IMR-90 (cell line): ENCODE data around the gene GRHL3. TPM values are rescaled to one million over a fixed set of nuclear protein-coding genes. Genes with fewer than 3 reads are reported as not detected.
A peak's percentile ranks its signal among the peaks of the same experiment; 100 is the strongest.

ENCODE experiments used
- ATAC-seq: fragments of 200-7000 bp; cut with Tn5 transposase; 2 replicates; pipeline ENCODE4 v1.9.1; 2020; ENCODE audit warnings: low read depth, mild to moderate bottlenecking, moderate library complexity
- BruUV-seq: library from RNA; stranded (reverse); fragments of 400-500 nt; replicated peaks from 2 replicates; lab custom pipeline; 2021; lab: Mats Ljungman, UMichigan
- CTCF ChIA-PET: fragments of 300-600 bp; formaldehyde crosslinking; extraction: SDS; loops from one replicate; lab custom pipeline; 2021; ENCODE audit warnings: antibody characterized with exemption; lab: Yijun Ruan, JAX
- POLR2A ChIA-PET: fragments of 300-600 bp; sonication (Branson Sonifier 250); formaldehyde crosslinking; loops from one replicate; lab custom pipeline; 2022; ENCODE audit warnings: antibody characterized with exemption; ENCODE audit not compliant: unreplicated experiment; lab: Charles Lee
- DNase-seq: peaks from one replicate; pipeline ENCODE4 v3.0.0; 2013
- H2AFZ ChIP-seq: replicated peaks from 2 replicates; pipeline ENCODE3; 2013; ENCODE audit warnings: low read length, mild to moderate bottlenecking; ENCODE audit not compliant: poor library complexity
- H2AK5ac ChIP-seq: 2 replicates; pipeline ENCODE4 v1.6.1; 2013; ENCODE audit warnings: low read depth, low read length, inconsistent platforms
- H2AK9ac ChIP-seq: replicated peaks from 2 replicates; pipeline ENCODE3; 2013; ENCODE audit warnings: mild to moderate bottlenecking, low read depth, low read length, moderate library complexity; ENCODE audit not compliant: poor library complexity
- H2BK120ac ChIP-seq: 2 replicates; pipeline ENCODE4 v1.6.1; 2013; ENCODE audit warnings: low read depth, low read length, inconsistent platforms
- H2BK15ac ChIP-seq: 3 replicates; pipeline ENCODE4 v1.6.1; 2013; ENCODE audit warnings: low read depth, low read length, inconsistent platforms
- H2BK20ac ChIP-seq: 2 replicates; pipeline ENCODE4 v1.6.1; 2013; ENCODE audit warnings: low read depth, mild to moderate bottlenecking, inconsistent platforms, low read length, moderate library complexity
- H2BK5ac ChIP-seq: 2 replicates; pipeline ENCODE4 v1.6.1; 2013; ENCODE audit warnings: mild to moderate bottlenecking, low read depth, low read length, inconsistent platforms; ENCODE audit not compliant: poor library complexity, severe bottlenecking
- H3K14ac ChIP-seq: replicated peaks from 2 replicates; pipeline ENCODE4 v1.6.1; 2013; ENCODE audit warnings: low read depth, low read length, inconsistent platforms
- H3K18ac ChIP-seq: 2 replicates; pipeline ENCODE4 v1.6.1; 2013; ENCODE audit warnings: low read depth, low read length, control low read depth
- H3K23ac ChIP-seq: 2 replicates; pipeline ENCODE4 v1.6.1; 2013; ENCODE audit warnings: low read depth, low read length, inconsistent platforms
- H3K27ac ChIP-seq: 2 replicates; pipeline ENCODE4 v1.5.1; 2013; ENCODE audit warnings: mild to moderate bottlenecking, control low read depth, low read length; ENCODE audit not compliant: insufficient read depth
- H3K27me3 ChIP-seq: 2 replicates; pipeline ENCODE4 v1.6.1; 2013; ENCODE audit warnings: low read length; ENCODE audit not compliant: control insufficient read depth, insufficient read depth
- H3K36me3 ChIP-seq: 2 replicates; pipeline ENCODE4 v1.6.1; 2013; ENCODE audit warnings: low read length, mixed read lengths; ENCODE audit not compliant: control insufficient read depth, insufficient read depth
- H3K4ac ChIP-seq: 2 replicates; pipeline ENCODE4 v1.6.1; 2013; ENCODE audit warnings: low read depth, low read length, inconsistent platforms
- H3K4me1 ChIP-seq: 2 replicates; pipeline ENCODE4 v1.6.1; 2013; ENCODE audit warnings: low read length, mixed read lengths; ENCODE audit not compliant: control insufficient read depth, insufficient read depth
- H3K4me2 ChIP-seq: 2 replicates; pipeline ENCODE4 v1.6.1; 2013; ENCODE audit warnings: low read depth, mild to moderate bottlenecking, control low read depth, low read length, moderate library complexity
- H3K4me3 ChIP-seq: 2 replicates; pipeline ENCODE4 v1.5.1; 2013; ENCODE audit warnings: low read depth, mild to moderate bottlenecking, control low read depth, low read length, moderate library complexity; ENCODE audit not compliant: insufficient read depth
- H3K56ac ChIP-seq: 2 replicates; pipeline ENCODE4 v1.6.1; 2013; ENCODE audit warnings: low read length, inconsistent platforms; ENCODE audit not compliant: insufficient read depth; ENCODE audit errors: extremely low read depth
- H3K79me1 ChIP-seq, 2 experiments: 2 replicates each; pipeline ENCODE4 v1.6.1; 2013; ENCODE audit warnings: low read length in 2 of 2, inconsistent platforms in 1 of 2, low read depth in 1 of 2
- H3K9ac ChIP-seq: 2 replicates; pipeline ENCODE4 v1.6.1; 2013; ENCODE audit warnings: low read depth, low read length, control low read depth
- H3K9me1 ChIP-seq: 2 replicates; pipeline ENCODE4 v1.6.1; 2013; ENCODE audit warnings: low read length, inconsistent platforms; ENCODE audit not compliant: insufficient read depth
- H3K9me3 ChIP-seq: 2 replicates; pipeline ENCODE4 v1.6.1; 2013; ENCODE audit warnings: low read length; ENCODE audit not compliant: control insufficient read depth, insufficient read depth
- H4K20me1 ChIP-seq: 2 replicates; pipeline ENCODE4 v1.6.1; 2013; ENCODE audit warnings: low read length, inconsistent platforms; ENCODE audit not compliant: insufficient read depth
- H4K5ac ChIP-seq: 2 replicates; pipeline ENCODE4 v1.6.1; 2013; ENCODE audit warnings: mild to moderate bottlenecking, low read depth, low read length, control low read depth
- H4K8ac ChIP-seq, 2 experiments: 2 replicates each; pipeline ENCODE4 v1.6.1; 2013; ENCODE audit warnings: low read depth in 2 of 2, low read length in 2 of 2, control low read depth in 1 of 2, inconsistent platforms in 1 of 2
- H4K91ac ChIP-seq: 2 replicates; pipeline ENCODE4 v1.6.1; 2013; ENCODE audit warnings: low read depth, low read length, inconsistent platforms; ENCODE audit not compliant: insufficient read depth
- BHLHE40 ChIP-seq: fragments of 150-350 bp; IDR thresholded peaks from 2 replicates; pipeline ENCODE4 v1.6.1; 2016; ENCODE audit warnings: mild to moderate bottlenecking, low read depth, low read length
- CEBPB ChIP-seq: IDR thresholded peaks from 2 replicates; pipeline ENCODE4 v1.6.1; 2012; ENCODE audit warnings: low read depth, low read length, improper control_type of control experiment
- CHD1 ChIP-seq: IDR thresholded peaks from 2 replicates; pipeline ENCODE4 v1.6.1; 2012; ENCODE audit warnings: low read depth, low read length, improper control_type of control experiment
- FOS ChIP-seq: fragments of 150-350 bp; IDR thresholded peaks from 2 replicates; pipeline ENCODE4 v1.6.1; 2016; ENCODE audit warnings: low read depth, low read length
- MAFK ChIP-seq: IDR thresholded peaks from 2 replicates; pipeline ENCODE4 v1.6.1; 2012; ENCODE audit warnings: low read depth, low read length, improper control_type of control experiment
- MAZ ChIP-seq: IDR thresholded peaks from 2 replicates; pipeline ENCODE4 v1.6.1; 2012; ENCODE audit warnings: low read depth, mild to moderate bottlenecking, low read length, improper control_type of control experiment, moderate library complexity, borderline replicate concordance
- MXI1 ChIP-seq: IDR thresholded peaks from 2 replicates; pipeline ENCODE4 v1.6.1; 2012; ENCODE audit warnings: low read depth, mild to moderate bottlenecking, low read length, moderate library complexity, borderline replicate concordance
- NFE2L2 ChIP-seq: fragments of 150-350 bp; IDR thresholded peaks from 2 replicates; pipeline ENCODE4 v1.6.1; 2016; ENCODE audit warnings: low read depth, mild to moderate bottlenecking, low read length
- POLR2A ChIP-seq: IDR thresholded peaks from 2 replicates; pipeline ENCODE4 v1.6.1; 2012; ENCODE audit warnings: mild to moderate bottlenecking, low read depth, low read length
- RAD21 ChIP-seq: IDR thresholded peaks from 2 replicates; pipeline ENCODE4 v1.6.1; 2012; ENCODE audit warnings: low read length, improper control_type of control experiment
- RCOR1 ChIP-seq: IDR thresholded peaks from 2 replicates; pipeline ENCODE4 v1.6.1; 2012; ENCODE audit warnings: mild to moderate bottlenecking, low read length, improper control_type of control experiment; ENCODE audit not compliant: insufficient replicate concordance
- RFX5 ChIP-seq: IDR thresholded peaks from 2 replicates; pipeline ENCODE4 v1.8.0; 2012; ENCODE audit warnings: low read depth, mild to moderate bottlenecking, low read length, moderate library complexity
- SMC3 ChIP-seq: fragments of 150-350 bp; IDR thresholded peaks from 2 replicates; pipeline ENCODE4 v1.6.1; 2016; ENCODE audit warnings: low read depth, mild to moderate bottlenecking, antibody characterized with exemption, low read length, moderate library complexity
- WGBS, 2 experiments: methylation state at CpG; one replicate each; pipeline versions ENCODE4 v1.1.5 to v1.1.7; 2013; ENCODE audit warnings: missing lambda C conversion rate in 2 of 2; ENCODE audit not compliant: insufficient read length in 1 of 2; ENCODE audit errors: extremely low coverage in 2 of 2; 5-methylcytosine and 5-hydroxymethylcytosine counted together
- dilution Hi-C: fragments of 300-500 bp; cut with HindIII; formaldehyde crosslinking; loops from one replicate; pipeline ENCODE4 v1.14.3; 2018; ENCODE audit warnings: low sequenced_read_pairs; ENCODE audit not compliant: unreplicated experiment
- in situ Hi-C: fragments of 300-500 bp; cut with MboI; formaldehyde crosslinking; loops from 3 replicates; pipeline ENCODE4 v1.14.3; 2019; ENCODE audit warnings: low sequenced_read_pairs, inconsistent platforms, mixed read lengths
- intact Hi-C: fragments of 100-400 bp; cut with micrococcal nuclease; formaldehyde crosslinking; loops from 2 replicates; pipeline ENCODE4 v1.10.0; 2022
- polyA plus RNA-seq, 3 experiments: library from polyadenylated mRNA; depleted of rRNA; stranded (reverse); fragments of >200 nt; gene quantifications; 2 replicates each; pipeline ENCODE4 v1.2.3, GENCODE V29; 2012; ENCODE audit warnings: low replicate concordance in 1 of 3
- total RNA-seq: library from RNA; depleted of rRNA; stranded (reverse); fragments of >200 nt; gene quantifications from 2 replicates; pipeline ENCODE4 v1.2.3, GENCODE V29; 2012
- TF ChIP-seq, protein P1 (sequence below): fragments of 150-350 bp; IDR thresholded peaks from 2 replicates; pipeline ENCODE4 v1.6.1; 2017; ENCODE audit warnings: mild to moderate bottlenecking, antibody characterized with exemption, low read length, low read depth
- TF ChIP-seq, protein P2 (sequence below): fragments of 150-350 bp; IDR thresholded peaks from 2 replicates; pipeline ENCODE4 v1.6.1; 2016; ENCODE audit warnings: low read depth, mild to moderate bottlenecking, low read length, moderate library complexity, borderline replicate concordance
- TF ChIP-seq, protein P3 (sequence below): conservative IDR thresholded peaks from 2 replicates; pipeline ENCODE4 v1.5.1; 2012; ENCODE audit warnings: mild to moderate bottlenecking, low read depth, low read length, improper control_type of control experiment

GRHL3 gene
- total and polyA plus RNA-seq, 2 of the 4 experiments (the other 2 are of a cell fraction), result not detected

DNA sequence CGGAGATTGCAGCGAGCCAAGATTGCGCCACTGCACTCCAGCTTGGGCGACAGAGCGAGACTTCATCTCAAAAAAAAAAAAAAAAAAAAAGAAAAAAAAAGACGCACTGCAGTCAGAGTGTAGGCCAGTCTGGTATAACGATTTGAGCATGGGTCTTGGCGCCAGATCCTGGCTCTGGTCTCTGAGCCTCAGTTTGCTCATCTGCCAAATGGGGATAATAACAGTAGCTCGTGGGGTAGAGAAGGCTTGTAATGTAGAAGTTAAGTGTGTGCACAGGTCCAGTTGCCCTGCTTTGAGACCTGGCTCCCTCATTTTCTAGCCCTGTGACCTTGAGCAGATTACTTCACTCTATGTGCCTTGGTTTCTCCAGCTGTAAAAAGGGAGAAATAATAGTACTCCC, 26.3 kb upstream of the GRHL3 start:
- ATAC-seq, result no peak
- Histone ChIP-seq H2AK9ac (no peak overlapping the region), H3K36me3 (no peaks in the 10 kb centered on the region), H3K27ac (no peak overlapping the region), H2BK20ac (no peak overlapping the region), H3K4ac (no peak overlapping the region; the same call in 1 of the 2 replicates), H3K18ac (no peak overlapping the region), H2BK5ac (no peak overlapping the region), H4K91ac (no peak overlapping the region), H3K9ac (no peak overlapping the region), H3K9me3 (no peaks in the 10 kb centered on the region), H3K56ac (no peak overlapping the region), H3K27me3 (peaks cover 8% of the 10 kb centered on the region), H4K5ac (no peak overlapping the region), H3K9me1 (peaks cover 12% of the 10 kb centered on the region), H4K8ac (no peak overlapping the region), H3K23ac (no peak overlapping the region), H2AK5ac (peak overlapping the region; percentile 38; the same call in 1 of the 2 replicates), H2BK15ac (0 out of 3 replicates have a peak overlapping the region, but pooled peaks have one; percentile 28), H3K79me1 (no peaks in the 10 kb centered on the region), H4K20me1 (no peaks in the 10 kb centered on the region), H3K4me2 (no peak overlapping the region), H3K4me1 (peaks cover 18% of the 10 kb centered on the region), H3K14ac (no peak overlapping the region), H2BK120ac (peak overlapping the region; percentile 14; the same call in 1 of the 2 replicates), H3K4me3 (no peak overlapping the region), H2AFZ (no peak overlapping the region)
- DNase-seq, result no peak
- TF ChIP-seq CEBPB (no peak), RFX5 (no peak), POLR2A (no peak), CHD1 (no peak), MAZ (no peak), MAFK (no peak), BHLHE40 (no peak), MXI1 (no peak), SMC3 (no peak), RAD21 (no peak), NFE2L2 (no peak), FOS (no peak), RCOR1 (no peak)
- TF ChIP-seq, protein P1, sequence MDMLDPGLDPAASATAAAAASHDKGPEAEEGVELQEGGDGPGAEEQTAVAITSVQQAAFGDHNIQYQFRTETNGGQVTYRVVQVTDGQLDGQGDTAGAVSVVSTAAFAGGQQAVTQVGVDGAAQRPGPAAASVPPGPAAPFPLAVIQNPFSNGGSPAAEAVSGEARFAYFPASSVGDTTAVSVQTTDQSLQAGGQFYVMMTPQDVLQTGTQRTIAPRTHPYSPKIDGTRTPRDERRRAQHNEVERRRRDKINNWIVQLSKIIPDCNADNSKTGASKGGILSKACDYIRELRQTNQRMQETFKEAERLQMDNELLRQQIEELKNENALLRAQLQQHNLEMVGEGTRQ, result no peak
- TF ChIP-seq, protein P2, sequence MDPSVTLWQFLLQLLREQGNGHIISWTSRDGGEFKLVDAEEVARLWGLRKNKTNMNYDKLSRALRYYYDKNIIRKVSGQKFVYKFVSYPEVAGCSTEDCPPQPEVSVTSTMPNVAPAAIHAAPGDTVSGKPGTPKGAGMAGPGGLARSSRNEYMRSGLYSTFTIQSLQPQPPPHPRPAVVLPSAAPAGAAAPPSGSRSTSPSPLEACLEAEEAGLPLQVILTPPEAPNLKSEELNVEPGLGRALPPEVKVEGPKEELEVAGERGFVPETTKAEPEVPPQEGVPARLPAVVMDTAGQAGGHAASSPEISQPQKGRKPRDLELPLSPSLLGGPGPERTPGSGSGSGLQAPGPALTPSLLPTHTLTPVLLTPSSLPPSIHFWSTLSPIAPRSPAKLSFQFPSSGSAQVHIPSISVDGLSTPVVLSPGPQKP, result no peak
- TF ChIP-seq, protein P3, sequence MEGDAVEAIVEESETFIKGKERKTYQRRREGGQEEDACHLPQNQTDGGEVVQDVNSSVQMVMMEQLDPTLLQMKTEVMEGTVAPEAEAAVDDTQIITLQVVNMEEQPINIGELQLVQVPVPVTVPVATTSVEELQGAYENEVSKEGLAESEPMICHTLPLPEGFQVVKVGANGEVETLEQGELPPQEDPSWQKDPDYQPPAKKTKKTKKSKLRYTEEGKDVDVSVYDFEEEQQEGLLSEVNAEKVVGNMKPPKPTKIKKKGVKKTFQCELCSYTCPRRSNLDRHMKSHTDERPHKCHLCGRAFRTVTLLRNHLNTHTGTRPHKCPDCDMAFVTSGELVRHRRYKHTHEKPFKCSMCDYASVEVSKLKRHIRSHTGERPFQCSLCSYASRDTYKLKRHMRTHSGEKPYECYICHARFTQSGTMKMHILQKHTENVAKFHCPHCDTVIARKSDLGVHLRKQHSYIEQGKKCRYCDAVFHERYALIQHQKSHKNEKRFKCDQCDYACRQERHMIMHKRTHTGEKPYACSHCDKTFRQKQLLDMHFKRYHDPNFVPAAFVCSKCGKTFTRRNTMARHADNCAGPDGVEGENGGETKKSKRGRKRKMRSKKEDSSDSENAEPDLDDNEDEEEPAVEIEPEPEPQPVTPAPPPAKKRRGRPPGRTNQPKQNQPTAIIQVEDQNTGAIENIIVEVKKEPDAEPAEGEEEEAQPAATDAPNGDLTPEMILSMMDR, result no peak
- intact Hi-C loops, result loop anchor here (10.0 kb wide), 1 partner anchor 92 kb away; no protein-coding TSS in a partner anchor
- no TSS peak for BruUV-seq
- ChIA-PET POLR2A (no interaction called here), CTCF (no interaction called here)
- in situ Hi-C loops, result no loop called here
- dilution Hi-C loops, result no loop called here
- no CpG with 5 or more reads among the region's 9 CpGs for WGBS, 2 experiments
